RWPE2 (cell line): ENCODE results near the gene SRGAP1.

Experiments
- ATAC-seq: fragments of 200-7000 bp; cut with Tn5 transposase; 3 replicates; pipeline ENCODE4 v1.9.1; 2021; ENCODE audit warnings: low read depth
- DNase-seq: peaks from one replicate; pipeline ENCODE4 v3.0.0-alpha.2; 2020; ENCODE audit warnings: low spot score
- H3K27ac ChIP-seq: fragments of 450-650 bp; 2 replicates; pipeline ENCODE4 v1.5.1; 2017; ENCODE audit warnings: mild to moderate bottlenecking; ENCODE audit not compliant: poor library complexity, severe bottlenecking
- H3K27me3 ChIP-seq: fragments of 250-450 bp; sonication (Bioruptor Pico); 2 replicates; pipeline ENCODE4 v1.5.1; 2021; ENCODE audit warnings: mild to moderate bottlenecking, moderate library complexity; ENCODE audit not compliant: insufficient read depth, poor library complexity, severe bottlenecking
- H3K36me3 ChIP-seq: fragments of 250-450 bp; sonication (Bioruptor Pico); 2 replicates; pipeline ENCODE4 v1.5.1; 2020; ENCODE audit warnings: low read depth, mild to moderate bottlenecking, moderate library complexity
- H3K4me1 ChIP-seq: fragments of 250-450 bp; sonication (Bioruptor Pico); 2 replicates; pipeline ENCODE4 v1.5.1; 2021; ENCODE audit warnings: mild to moderate bottlenecking, moderate library complexity; ENCODE audit not compliant: insufficient read depth, poor library complexity, severe bottlenecking
- H3K4me3 ChIP-seq: fragments of 250-450 bp; sonication (Bioruptor Pico); 2 replicates; pipeline ENCODE4 v1.5.1; 2021; ENCODE audit warnings: mild to moderate bottlenecking, moderate library complexity; ENCODE audit not compliant: severe bottlenecking
- H3K9me3 ChIP-seq: fragments of 250-450 bp; sonication (Bioruptor Pico); 2 replicates; pipeline ENCODE4 v1.5.1; 2021; ENCODE audit warnings: mild to moderate bottlenecking, moderate library complexity; ENCODE audit not compliant: severe bottlenecking
- TF ChIP-seq, protein P1 (sequence below): fragments of 450-650 bp; IDR thresholded peaks from one replicate; pipeline ENCODE4 v1.5.1; 2017; ENCODE audit warnings: mild to moderate bottlenecking, moderate library complexity; ENCODE audit not compliant: poor library complexity, severe bottlenecking

The SRGAP1 gene

GRCh38 chr12:63940310-63941005 lies 96.0 kb downstream of the SRGAP1 start:
- Histone ChIP-seq H3K4me1 (peaks cover 3% of the 10 kb centered on the region), H3K27me3 (no peaks in the 10 kb centered on the region), H3K9me3 (no peaks in the 10 kb centered on the region), H3K36me3 (peaks cover 29% of the 10 kb centered on the region), H3K4me3 (no peak overlapping the region), H3K27ac (no peak overlapping the region)
- DNase-seq (no peak), ATAC-seq (no peak)
- TF ChIP-seq, protein P1, sequence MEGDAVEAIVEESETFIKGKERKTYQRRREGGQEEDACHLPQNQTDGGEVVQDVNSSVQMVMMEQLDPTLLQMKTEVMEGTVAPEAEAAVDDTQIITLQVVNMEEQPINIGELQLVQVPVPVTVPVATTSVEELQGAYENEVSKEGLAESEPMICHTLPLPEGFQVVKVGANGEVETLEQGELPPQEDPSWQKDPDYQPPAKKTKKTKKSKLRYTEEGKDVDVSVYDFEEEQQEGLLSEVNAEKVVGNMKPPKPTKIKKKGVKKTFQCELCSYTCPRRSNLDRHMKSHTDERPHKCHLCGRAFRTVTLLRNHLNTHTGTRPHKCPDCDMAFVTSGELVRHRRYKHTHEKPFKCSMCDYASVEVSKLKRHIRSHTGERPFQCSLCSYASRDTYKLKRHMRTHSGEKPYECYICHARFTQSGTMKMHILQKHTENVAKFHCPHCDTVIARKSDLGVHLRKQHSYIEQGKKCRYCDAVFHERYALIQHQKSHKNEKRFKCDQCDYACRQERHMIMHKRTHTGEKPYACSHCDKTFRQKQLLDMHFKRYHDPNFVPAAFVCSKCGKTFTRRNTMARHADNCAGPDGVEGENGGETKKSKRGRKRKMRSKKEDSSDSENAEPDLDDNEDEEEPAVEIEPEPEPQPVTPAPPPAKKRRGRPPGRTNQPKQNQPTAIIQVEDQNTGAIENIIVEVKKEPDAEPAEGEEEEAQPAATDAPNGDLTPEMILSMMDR, result no peak

DNA sequence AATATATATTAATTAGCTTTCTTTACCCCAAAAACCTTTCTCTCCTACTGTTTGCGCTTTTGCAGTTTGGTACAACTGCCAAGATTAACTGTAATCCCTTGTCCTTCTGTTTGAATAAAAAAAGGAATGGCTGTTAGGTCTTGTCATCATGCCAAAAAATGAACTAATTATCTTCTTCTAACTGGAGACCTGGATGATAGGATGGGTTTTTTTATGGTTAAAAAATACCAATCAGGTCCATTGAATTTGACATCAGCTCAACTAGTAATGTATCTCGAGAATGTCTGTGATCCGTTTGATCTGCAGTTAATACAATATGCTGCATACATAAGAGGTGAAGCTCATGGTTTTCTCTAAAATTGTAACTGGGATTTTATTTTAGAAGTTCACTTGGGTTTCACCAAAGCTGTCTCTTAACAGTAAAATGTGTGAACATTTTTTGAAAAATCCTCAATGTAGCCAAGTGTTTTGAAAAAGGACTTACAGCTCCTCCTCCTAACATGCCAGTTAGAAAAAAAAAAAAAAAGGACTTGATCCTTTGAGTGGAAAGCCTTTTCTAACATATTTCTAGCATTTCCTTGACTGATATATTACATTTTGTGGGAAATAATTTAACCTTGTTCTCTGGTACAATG lies 96.8 kb downstream of the SRGAP1 start:
- Histone ChIP-seq H3K9me3 (no peaks in the 10 kb centered on the region), H3K4me3 (no peak overlapping the region), H3K27me3 (no peaks in the 10 kb centered on the region), H3K27ac (no peak overlapping the region), H3K4me1 (no peaks in the 10 kb centered on the region), H3K36me3 (peaks cover 20% of the 10 kb centered on the region; the same call in 1 of the 2 replicates)
- ATAC-seq (no peak), DNase-seq (no peak)
- TF ChIP-seq, protein P1, result no peak

GRCh38 chr12:63941879-63942278 lies 97.4 kb downstream of the SRGAP1 start:
- DNase-seq, result no peak
- Histone ChIP-seq H3K36me3 (peaks cover 16% of the 10 kb centered on the region; the same call in 1 of the 2 replicates), H3K4me3 (no peak overlapping the region), H3K4me1 (no peaks in the 10 kb centered on the region), H3K27ac (no peak overlapping the region), H3K27me3 (no peaks in the 10 kb centered on the region), H3K9me3 (no peaks in the 10 kb centered on the region)
- ATAC-seq, result no peak
- TF ChIP-seq, protein P1, result no peak

GRCh38 chr12:63942464-63943241 lies 98.2 kb downstream of the SRGAP1 start:
- Histone ChIP-seq H3K36me3 (peaks cover 16% of the 10 kb centered on the region; the same call in 1 of the 2 replicates), H3K27me3 (no peaks in the 10 kb centered on the region), H3K4me3 (no peak overlapping the region), H3K27ac (no peak overlapping the region), H3K9me3 (no peaks in the 10 kb centered on the region), H3K4me1 (no peaks in the 10 kb centered on the region)
- ATAC-seq, result no peak
- no peak for DNase-seq
- TF ChIP-seq, protein P1, result no peak
